HUES6 (cell line): Measurements from ENCODE around the gene NPTX1.

Experiments
- H3K27ac ChIP-seq: 2 replicates; pipeline ENCODE4 v1.7.0; 2013; ENCODE audit warnings: low read depth, mild to moderate bottlenecking, low read length, inconsistent platforms
- H3K27me3 ChIP-seq: 2 replicates; pipeline ENCODE4 v1.6.1; 2013; ENCODE audit warnings: low read length; ENCODE audit not compliant: control insufficient read depth, insufficient read depth
- H3K36me3 ChIP-seq: 2 replicates; pipeline ENCODE4 v1.6.1; 2013; ENCODE audit warnings: low read length; ENCODE audit not compliant: control insufficient read depth, insufficient read depth
- H3K4me1 ChIP-seq: 2 replicates; pipeline ENCODE4 v1.6.1; 2013; ENCODE audit warnings: low read length; ENCODE audit not compliant: control insufficient read depth, insufficient read depth
- H3K4me3 ChIP-seq: 2 replicates; pipeline ENCODE4 v1.5.1; 2013; ENCODE audit warnings: low read depth, low read length
- H3K9ac ChIP-seq: one replicate; pipeline ENCODE4 v1.6.1; 2013; ENCODE audit warnings: mild to moderate bottlenecking, low read length
- H3K9me3 ChIP-seq: 2 replicates; pipeline ENCODE4 v1.6.1; 2013; ENCODE audit warnings: low read depth, low read length; ENCODE audit not compliant: control insufficient read depth, insufficient read depth

Gene NPTX1

DNA sequence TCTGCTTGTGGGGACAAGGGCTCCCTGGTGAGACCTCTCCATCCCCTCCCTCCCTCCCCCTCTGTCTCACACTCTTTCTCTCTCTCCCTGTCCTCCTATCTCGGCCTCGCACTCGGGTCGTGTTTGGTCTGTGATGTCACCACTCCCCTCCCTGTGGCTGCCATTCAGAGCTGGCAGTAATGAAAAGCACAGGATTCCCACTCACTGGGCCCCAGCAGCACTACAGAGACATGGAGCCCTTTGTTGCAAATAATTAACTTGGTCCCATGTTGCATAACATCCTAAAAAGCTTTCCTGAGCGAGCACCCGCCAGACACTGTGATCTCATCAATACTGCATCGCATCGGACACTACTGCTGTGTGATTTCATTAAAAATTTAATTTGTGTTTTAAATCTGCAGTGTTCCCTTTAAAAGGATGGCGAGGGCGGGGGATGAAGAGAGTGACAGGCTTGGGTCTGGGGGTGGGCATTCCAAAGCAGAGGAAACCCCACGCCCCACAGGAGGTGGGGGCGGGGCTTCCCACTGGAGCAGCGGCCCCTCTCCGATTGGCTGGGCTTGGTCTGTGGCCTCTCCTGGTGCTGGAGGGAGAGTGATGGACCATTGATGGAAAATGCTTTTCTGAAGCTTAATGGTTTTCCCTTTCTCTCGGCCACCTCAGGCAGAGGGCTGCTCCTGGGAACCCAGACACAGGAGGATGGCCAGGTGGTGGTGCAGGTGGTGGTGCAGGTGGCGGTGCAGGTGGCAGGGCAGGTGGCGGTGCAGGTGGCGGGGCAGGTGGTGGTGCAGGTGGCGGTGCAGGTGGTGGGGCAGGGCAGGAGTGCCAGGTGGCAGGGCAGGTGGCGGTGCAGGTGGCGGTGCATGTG is 15.3 kb upstream of the NPTX1 start:
- no peak overlapping the region for H3K9ac ChIP-seq

DNA sequence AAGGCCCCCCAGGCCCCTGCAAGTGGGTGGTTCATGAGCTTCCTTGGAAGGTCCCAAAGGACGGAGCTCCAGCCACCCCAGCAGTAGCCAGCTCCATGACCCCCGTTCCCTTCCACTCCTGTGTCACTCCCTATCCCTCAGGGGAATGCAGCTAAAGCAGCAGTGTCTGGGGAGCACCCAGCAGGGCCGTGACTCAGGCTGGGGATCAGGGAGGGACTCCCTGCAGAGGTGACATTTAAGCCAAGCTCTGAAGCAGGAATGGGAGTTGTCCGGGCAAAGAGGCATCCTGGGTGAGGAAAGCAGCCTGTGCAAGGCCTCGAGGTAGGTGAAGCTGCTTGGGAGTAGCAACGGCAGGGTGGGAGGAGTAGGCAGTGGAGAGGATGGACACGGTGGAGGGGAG is 11.1 kb upstream of the NPTX1 start:
- no peak overlapping the region for H3K4me3 ChIP-seq
- H3K9ac ChIP-seq, result no peak overlapping the region
- H3K4me1 ChIP-seq, result 0 out of 2 replicates have a peak, but pooled peaks cover 10% of the 10 kb centered on the region
- no peaks in the 10 kb centered on the region for H3K9me3 ChIP-seq
- H3K27ac ChIP-seq, result no peak overlapping the region
- H3K27me3 ChIP-seq, result peaks cover 61% of the 10 kb centered on the region
- no peaks in the 10 kb centered on the region for H3K36me3 ChIP-seq

More for the DNA sequence above, 15.3 kb upstream of the NPTX1 start:
- Histone ChIP-seq H3K4me1 (0 out of 2 replicates have a peak, but pooled peaks cover 10% of the 10 kb centered on the region), H3K27me3 (peaks cover 62% of the 10 kb centered on the region), H3K4me3 (no peak overlapping the region), H3K36me3 (no peaks in the 10 kb centered on the region), H3K27ac (no peak overlapping the region), H3K9me3 (no peaks in the 10 kb centered on the region)

DNA sequence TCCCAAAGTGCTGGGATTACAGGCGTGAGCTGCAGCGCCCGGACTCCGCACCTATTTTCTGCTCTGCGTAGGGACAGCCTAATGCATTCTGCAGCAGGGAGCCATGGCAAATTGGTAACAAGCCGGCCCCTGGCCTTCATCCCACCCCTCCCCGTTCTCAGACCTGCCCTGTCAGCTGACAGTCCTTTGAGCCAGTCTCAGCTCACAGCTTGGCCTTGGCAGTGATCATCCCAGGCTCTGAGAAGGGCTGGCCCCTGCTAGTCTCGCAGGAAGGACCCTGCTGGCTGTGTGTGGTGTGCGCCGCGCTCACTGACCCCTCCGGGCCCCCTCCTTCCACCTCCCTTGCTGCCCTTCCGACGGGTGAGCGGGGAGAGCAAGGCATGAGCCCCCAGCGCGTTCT is 10.3 kb upstream of the NPTX1 start:
- Histone ChIP-seq H3K9me3 (no peaks in the 10 kb centered on the region), H3K4me1 (0 out of 2 replicates have a peak, but pooled peaks cover 10% of the 10 kb centered on the region), H3K4me3 (no peak overlapping the region), H3K9ac (no peak overlapping the region), H3K27ac (no peak overlapping the region), H3K27me3 (peaks cover 68% of the 10 kb centered on the region), H3K36me3 (no peaks in the 10 kb centered on the region)

DNA sequence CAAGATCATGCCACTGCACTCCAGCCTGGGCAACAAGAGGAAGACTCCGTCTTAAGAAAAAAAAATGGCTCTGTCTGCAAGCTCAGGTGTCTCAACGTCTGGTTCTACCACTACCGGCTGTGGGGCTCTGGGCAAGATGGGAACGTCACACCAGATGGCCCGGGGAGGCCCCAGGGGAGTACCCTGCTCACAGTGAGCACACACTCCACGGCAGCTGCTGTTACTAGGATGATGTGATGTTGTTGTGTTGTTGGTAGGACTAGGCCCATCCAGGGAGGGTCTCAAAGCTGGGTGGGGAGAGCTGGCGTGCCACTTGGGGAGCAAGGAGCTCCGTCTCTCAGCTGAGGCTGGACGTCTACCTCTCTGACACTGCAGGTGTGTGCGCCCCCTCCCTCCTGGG is 9.4 kb upstream of the NPTX1 start:
- Histone ChIP-seq H3K9ac (no peak overlapping the region), H3K27ac (no peak overlapping the region), H3K27me3 (peaks cover 69% of the 10 kb centered on the region), H3K9me3 (no peaks in the 10 kb centered on the region), H3K4me1 (0 out of 2 replicates have a peak, but pooled peaks cover 8% of the 10 kb centered on the region), H3K36me3 (no peaks in the 10 kb centered on the region), H3K4me3 (no peak overlapping the region)

DNA sequence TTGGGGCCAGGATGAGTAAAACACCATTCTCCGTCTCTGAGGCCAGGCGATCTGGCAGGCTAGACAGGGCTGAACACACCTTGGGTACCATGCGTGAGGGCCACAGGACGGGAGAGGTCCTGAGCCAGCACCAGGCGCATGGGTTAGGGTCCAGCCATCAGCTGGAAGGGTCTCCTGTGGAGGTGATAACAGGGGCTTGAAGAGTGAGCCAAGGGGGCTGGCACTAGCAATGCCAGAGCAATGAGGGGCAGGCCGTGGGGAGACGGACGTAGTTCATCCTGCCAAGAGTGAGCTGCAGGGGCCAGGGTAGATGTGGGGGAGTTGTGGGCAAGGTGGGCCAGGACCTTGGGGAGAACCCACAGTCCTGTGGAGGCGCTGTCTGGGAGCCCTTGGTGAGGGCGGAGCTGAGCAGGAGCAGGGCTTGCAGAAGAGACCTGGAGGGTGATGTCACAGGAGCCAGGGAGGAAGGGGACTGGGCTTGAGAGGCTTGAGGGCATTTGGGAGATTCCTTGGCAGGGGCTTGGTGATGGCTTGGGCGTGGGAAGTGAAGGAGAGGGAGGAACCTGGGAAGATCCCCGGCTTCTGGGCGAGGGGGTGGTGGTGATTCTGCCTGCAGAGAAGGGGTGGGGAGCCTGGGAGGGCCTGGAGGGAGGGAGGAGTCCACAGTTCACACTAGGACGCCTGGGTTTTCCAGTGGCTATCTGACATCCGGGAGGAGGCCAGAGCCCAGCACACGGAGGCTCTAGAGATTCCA is 6.3 kb upstream of the NPTX1 start:
- H3K9me3 ChIP-seq, result no peaks in the 10 kb centered on the region
- H3K36me3 ChIP-seq, result no peaks in the 10 kb centered on the region
- H3K9ac ChIP-seq, result no peak overlapping the region
- H3K27ac ChIP-seq, result no peak overlapping the region
- H3K4me1 ChIP-seq, result peaks cover 8% of the 10 kb centered on the region; the same call in 1 of the 2 replicates
- peaks cover 87% of the 10 kb centered on the region for H3K27me3 ChIP-seq
- H3K4me3 ChIP-seq, result no peak overlapping the region

DNA sequence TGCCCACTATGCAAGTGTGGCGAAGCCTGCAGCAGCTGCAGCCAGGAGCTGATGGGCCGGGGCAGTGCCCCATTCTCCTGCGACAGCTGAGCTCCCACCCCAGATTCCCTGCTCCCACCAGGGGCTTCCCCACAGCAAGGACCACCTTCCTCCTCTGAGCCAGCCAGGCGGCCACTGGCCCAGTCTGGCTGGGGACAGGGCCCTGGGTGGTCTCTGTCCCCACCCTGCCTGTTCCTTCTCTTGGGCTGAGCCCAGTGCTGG is 5.6 kb upstream of the NPTX1 start:
- Histone ChIP-seq H3K27ac (no peak overlapping the region), H3K9me3 (no peaks in the 10 kb centered on the region), H3K9ac (no peak overlapping the region), H3K4me1 (peaks cover 2% of the 10 kb centered on the region; the same call in 1 of the 2 replicates), H3K36me3 (no peaks in the 10 kb centered on the region), H3K4me3 (no peak overlapping the region), H3K27me3 (peaks cover 87% of the 10 kb centered on the region)

DNA sequence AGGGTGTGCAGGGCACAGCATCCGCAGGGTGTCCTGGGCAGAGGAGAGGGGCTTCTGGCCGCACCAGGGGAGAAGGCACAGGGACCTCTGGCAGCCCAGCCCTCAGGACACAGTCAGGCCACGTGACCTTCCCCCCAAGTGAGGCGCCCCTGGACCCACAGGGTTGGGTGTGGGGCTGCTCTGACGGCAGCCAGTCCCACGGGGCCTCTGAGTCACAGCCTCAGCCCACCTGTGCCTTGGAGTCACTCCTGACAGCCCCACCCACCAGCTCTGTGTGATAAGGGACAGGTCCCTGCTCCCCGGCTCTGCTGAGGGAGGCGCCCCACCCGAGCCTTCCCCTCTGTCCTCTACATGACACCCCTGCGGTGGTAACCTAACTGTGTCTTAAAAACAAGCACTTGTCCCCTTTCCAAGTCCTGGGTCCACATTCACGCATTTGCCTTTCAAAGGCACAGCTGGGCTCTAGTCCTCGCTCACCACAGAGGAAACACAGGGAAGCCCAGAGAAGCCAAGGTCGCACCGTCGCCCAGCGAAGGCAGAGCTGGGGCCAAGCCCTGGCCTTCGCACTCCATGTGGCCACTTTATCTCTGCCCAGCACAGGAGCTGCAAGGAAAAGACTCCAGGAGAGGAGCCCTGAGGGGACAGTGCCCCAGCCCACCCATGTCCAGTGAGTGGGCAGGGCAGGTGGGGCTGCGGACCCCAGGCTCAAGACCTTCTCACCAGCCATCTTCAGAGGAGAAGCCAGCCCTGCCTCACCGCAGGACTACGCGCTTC is 5.1 kb upstream of the NPTX1 start:
- peaks cover 87% of the 10 kb centered on the region for H3K27me3 ChIP-seq
- H3K36me3 ChIP-seq, result no peaks in the 10 kb centered on the region
- H3K4me1 ChIP-seq, result no peaks in the 10 kb centered on the region; the same call in 1 of the 2 replicates
- no peaks in the 10 kb centered on the region for H3K9me3 ChIP-seq
- H3K4me3 ChIP-seq, result no peak overlapping the region
- no peak overlapping the region for H3K9ac ChIP-seq
- H3K27ac ChIP-seq, result no peak overlapping the region

DNA sequence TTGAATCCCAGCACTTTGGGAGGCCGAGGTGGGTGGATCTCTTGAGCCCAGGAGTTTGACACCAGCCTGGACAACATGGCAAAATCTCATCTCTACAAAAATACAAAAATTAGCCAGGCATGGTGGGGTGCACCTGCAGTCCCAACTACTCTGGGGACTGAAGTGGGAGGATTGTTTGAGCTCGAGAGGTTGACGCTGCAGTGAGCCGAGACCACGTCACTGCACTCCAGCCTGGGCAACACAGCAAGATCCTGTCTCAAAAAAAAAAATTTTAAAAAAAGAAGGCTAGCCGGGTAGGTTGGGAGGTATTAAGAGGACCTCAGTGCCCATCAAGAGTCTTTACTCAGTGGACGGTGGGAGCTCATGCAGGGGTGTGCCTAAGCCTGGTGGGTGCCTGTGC is 3.8 kb upstream of the NPTX1 start:
- Histone ChIP-seq H3K4me1 (peaks cover 3% of the 10 kb centered on the region; the same call in 1 of the 2 replicates), H3K27ac (no peak overlapping the region), H3K9me3 (no peaks in the 10 kb centered on the region), H3K9ac (no peak overlapping the region), H3K4me3 (no peak overlapping the region), H3K36me3 (no peaks in the 10 kb centered on the region), H3K27me3 (peaks cover 93% of the 10 kb centered on the region)

DNA sequence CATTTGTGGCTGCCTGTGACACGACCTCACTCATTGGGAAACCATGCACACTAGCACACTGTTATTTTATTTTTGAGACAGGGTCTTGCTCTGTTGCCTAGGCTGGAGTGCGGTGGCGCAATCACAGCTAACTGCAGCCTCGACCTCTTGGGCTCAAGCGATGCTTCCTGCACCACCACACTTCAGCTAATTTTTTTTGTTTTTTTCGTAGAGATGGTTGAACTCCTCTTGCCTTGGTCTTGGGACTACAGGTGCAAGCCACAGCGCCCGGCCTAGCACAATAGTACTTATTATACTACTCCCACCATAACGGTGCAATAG is 2.8 kb upstream of the NPTX1 start:
- peaks cover 7% of the 10 kb centered on the region; the same call in 1 of the 2 replicates for H3K4me1 ChIP-seq
- H3K4me3 ChIP-seq, result no peak overlapping the region
- peaks cover 99% of the 10 kb centered on the region for H3K27me3 ChIP-seq
- H3K27ac ChIP-seq, result no peak overlapping the region
- H3K36me3 ChIP-seq, result no peaks in the 10 kb centered on the region
- H3K9ac ChIP-seq, result no peak overlapping the region
- H3K9me3 ChIP-seq, result no peaks in the 10 kb centered on the region

DNA sequence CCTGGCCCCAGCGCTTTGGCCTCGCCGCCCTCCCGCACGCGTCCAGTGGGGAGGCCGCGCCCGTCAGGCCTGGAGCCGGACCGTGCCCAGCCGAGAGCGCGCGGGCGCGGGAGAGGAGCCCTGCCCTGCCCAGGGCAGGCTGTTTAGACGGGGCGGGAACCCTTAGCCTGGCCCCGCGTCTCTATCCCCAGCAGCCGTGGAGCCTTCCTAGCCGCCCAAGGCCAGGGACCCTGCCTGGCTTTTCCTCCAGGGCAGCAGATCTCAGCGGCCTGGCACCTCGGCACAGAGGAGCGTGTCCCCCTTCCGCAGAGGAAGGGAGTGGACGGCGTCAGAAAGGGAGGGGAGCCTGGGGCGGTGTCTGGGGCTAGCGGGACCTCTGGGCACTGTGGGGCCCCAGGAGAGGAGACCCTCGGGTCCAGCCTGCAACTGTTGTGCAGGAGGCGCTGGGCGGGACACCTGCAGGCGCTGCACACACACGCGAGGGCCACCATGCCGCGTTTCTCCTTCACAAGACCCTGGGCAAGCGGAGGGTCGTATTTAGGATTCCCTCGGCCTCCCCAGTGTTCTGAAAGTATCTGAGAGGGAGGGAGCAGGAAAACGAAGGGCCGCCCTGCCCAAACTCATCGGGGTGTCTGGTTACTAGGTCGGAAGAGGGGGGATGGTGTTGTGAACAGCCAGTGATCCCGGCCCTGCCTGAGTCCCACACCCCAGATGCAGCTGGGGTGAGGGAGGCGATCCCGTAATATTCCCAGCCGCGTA is 2.3 kb upstream of the NPTX1 start:
- peaks cover 7% of the 10 kb centered on the region; the same call in 1 of the 2 replicates for H3K4me1 ChIP-seq
- H3K36me3 ChIP-seq, result no peaks in the 10 kb centered on the region
- H3K27ac ChIP-seq, result no peak overlapping the region
- H3K9ac ChIP-seq, result no peak overlapping the region
- H3K4me3 ChIP-seq, result peak overlapping the region; percentile 55
- H3K27me3 ChIP-seq, result peaks cover 100% of the 10 kb centered on the region
- H3K9me3 ChIP-seq, result no peaks in the 10 kb centered on the region
